COLO829 (cell line): ENCODE measurements around the gene CUX1.

Experiments used
- DNase-seq: peaks from one replicate; pipeline ENCODE4 v3.0.0; 2012; ENCODE audit warnings: low spot score

CUX1 gene

GRCh38 chr7:102073931-102074880 is 256.8 kb downstream of the CUX1 start:
- DNase-seq = no peak

- DNase-seq = no peak
These were observed 257.7 kb downstream of the CUX1 start for GRCh38 chr7:102075126-102075525.

GRCh38 chr7:102075553-102076135 is 258.2 kb downstream of the CUX1 start:
- no peak for DNase-seq

- no peak for DNase-seq
These were observed 259.7 kb downstream of the CUX1 start for GRCh38 chr7:102077081-102077480.

- DNase-seq = no peak
These were observed 262.0 kb downstream of the CUX1 start for GRCh38 chr7:102079140-102080018.

- DNase-seq = no peak
These were observed 262.6 kb downstream of the CUX1 start for GRCh38 chr7:102080019-102080433.

DNA sequence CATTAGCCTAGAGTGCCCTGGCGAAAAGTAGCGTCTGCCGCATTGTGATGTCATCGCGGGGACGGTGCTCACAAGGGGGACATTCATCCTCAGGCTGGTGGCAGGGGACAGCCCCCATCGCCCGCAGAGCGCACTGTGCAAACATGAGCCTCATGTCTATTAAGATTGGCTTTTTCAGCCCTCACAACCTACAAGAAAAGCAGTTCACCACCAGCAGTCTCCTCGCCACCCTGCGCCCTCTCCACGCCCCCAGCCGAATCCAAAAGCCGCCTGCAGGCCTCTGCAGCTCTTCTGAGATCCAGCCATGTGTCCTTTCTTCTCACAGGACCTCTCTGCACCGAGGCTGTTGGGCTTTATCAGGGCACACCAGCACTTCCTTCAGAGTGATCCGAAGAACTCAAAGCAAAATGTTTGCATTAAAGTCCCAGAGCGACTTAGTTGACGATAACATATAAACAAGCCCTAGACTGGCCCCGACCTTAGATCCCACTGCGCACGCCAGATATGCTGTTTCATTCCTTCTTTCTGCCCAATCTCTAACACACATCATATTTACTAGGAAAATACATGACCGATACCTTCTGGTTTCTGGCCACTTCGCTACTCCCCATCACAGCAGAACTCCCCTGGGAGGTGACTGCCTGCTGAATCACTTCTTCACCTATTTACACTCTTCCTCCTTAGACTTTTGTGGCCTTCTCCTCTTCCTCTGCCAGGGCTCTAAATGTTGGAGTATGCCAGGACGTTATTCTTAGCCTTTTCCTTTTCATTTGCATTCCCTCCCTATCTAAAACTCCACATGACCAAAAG is 263.2 kb downstream of the CUX1 start:
- DNase-seq = no peak

DNA sequence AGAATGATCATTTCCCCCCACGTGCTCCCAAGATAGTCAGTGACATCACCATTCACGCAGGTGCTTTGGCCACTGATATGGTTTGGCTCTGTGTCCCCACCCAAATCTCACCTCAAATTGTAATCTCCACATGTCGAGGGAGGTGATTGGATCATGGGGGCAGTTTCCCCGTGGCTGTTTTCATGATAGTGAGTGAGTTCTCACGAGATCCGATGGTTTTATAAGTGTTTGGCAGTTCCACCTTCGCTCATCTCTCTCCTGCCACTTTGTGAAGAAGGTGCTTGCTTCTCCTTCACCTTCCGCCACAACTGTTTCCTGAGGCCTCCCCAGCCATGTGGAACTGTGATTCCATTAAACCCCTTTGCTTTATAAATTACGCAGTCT is 263.8 kb downstream of the CUX1 start:
- DNase-seq = no peak

- DNase-seq = no peak
These were observed 265.4 kb downstream of the CUX1 start for GRCh38 chr7:102082693-102083368.

- no peak for DNase-seq
These were observed 267.9 kb downstream of the CUX1 start for GRCh38 chr7:102085218-102085772.

DNA sequence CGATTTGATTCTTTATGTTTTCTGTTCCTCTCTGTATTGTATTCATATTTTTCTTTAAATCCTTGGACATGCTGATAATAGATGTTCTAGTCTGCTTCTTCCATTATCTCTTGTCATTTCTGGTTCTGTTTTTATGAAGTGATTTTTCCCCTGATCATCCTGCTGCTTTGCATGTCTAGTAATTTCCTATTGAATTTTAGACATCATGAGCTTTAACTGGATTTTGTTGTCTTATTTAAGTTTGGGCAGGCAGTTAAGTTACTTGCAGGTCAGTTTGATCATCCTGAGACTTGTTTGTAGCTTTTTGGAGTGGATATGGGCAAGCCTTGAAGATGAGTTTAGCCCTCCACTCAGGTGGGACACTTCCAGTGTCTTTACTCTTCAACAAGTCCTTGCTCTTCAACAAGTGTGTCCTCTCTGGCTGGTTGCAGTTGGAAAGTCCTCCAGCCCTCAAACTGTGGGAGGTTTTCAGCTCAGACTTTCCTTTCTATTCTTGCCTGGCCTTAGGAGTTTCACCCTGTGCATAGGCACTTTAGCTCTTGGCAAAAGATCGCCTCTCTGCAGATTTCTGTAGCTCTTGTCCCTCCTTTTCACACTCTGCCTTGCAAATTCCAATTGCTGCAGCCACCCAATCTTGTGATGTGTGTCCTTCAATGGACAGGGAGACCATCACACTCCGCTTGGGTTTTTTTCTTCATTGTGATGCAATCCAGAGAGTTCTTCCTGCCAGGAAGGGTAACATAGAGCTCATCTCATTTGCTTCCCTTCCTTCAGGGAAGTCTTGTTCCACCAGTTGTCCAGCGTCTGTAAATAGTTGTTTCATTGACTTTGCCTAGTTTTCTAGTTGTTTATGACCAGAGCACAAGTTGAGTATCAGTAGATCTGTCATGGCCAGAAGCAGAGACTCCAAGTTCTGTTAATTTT is 272.0 kb downstream of the CUX1 start:
- DNase-seq = no peak

DNA sequence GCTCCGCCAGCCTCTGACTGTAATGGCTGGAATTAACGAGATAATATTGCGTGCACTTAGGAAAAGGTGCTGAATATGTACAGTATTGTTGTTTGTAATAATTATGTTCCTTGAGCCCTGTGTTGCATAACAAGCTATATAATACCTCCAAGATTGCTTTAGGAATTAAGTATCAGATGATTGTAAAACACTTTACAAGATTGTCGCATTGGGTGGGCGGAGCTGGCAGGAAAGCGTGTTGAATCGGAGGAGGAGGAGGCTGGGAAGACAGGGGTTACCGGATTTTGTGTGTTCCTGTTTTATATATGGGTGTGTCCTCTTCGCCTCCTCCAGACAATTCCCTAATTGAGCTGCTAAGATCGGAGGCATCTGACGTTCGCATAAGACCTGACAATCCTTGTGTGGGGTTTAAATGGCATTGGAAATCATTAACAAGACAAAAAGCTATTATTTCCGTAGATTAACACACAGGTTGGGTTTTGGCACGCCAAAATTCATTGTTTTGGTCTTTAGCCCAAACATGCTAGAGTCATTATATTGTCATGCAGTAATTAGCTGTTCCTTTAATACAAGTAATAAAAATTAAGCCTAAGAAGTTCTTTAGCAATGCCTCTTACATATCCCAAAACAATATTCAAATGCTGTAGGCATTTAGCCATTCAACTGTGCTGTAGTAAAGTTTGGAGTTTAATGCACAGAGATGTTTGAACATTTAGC is 276.3 kb downstream of the CUX1 start:
- DNase-seq = no peak

- DNase-seq = no peak
These were observed 276.9 kb downstream of the CUX1 start for GRCh38 chr7:102094316-102094650.

GRCh38 chr7:102095321-102096011 is 278.0 kb downstream of the CUX1 start:
- DNase-seq = no peak

- no peak for DNase-seq
These were observed 278.5 kb downstream of the CUX1 start for GRCh38 chr7:102096012-102096332.

- DNase-seq = no peak
These were observed 279.4 kb downstream of the CUX1 start for GRCh38 chr7:102096706-102097427.

- no peak for DNase-seq
These were observed 280.3 kb downstream of the CUX1 start for GRCh38 chr7:102097601-102098161.

DNA sequence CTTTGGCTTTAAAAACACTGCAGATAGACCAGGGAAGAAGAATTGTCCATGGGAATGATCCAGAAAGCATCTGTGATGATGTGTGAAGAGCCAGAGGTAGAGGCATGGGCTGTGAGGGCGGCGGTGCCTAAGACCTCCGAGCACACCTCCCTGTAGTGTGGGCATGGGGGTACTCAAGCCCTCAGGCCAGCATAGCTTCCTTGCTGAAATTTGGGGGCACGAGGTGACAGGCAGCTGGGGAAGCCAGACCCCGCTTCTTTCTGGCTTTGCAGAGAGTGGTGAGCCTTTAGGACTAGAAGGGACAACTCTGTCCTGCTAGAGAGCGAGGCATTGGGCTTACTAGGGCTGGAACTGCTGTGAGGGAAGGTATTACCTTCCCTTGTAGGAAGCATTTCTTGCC is 281.6 kb downstream of the CUX1 start:
- DNase-seq = no peak
